Breast epithelium (tissue), 3 donors: ENCODE data around the gene IGF1.

ENCODE experiments used
- POLR2A ChIP-seq: fragments of 450-650 bp; IDR thresholded peaks from one replicate; pipeline ENCODE4 v1.6.1; 2016; ENCODE audit warnings: antibody characterized with exemption, mild to moderate bottlenecking, moderate library complexity
- TF ChIP-seq, protein P1 (sequence below), 3 donors: fragments of 450-650 bp; IDR thresholded peaks; one replicate each; pipeline ENCODE4 v1.5.1; 2016 to 2017; ENCODE audit warnings: antibody characterized with exemption in 3 of 3, mild to moderate bottlenecking in 3 of 3, moderate library complexity in 3 of 3

DNA sequence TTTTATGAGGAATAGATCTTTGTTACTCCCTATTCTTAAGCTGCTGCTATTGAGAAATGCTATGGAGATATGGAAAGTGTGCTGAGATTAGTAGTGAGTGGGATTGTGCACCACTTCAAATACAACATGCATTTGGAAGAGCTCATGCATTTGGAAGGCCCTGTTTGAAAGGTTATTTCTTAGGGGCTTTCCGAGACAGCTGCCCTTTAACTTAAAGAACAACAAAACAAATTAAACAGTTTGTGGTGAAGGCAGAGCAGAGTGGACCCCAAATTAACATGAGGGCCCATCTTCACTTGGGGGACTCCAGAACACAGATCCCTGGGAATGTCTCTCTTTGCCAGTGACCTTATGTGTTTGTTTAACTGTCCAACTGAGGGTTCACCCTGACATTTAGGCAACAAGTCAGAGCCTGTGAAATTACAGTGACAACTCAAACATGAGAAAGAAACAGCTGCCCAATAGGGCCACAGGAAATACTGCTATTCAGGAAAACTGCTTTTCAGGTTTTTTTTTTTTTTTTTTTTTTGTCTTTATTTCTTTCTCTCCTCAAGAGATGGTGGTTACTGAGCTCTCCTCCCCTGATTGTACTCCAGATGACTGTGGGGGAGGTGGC, 41.4 kb upstream of the IGF1 start:
- TF ChIP-seq, protein P1, sequence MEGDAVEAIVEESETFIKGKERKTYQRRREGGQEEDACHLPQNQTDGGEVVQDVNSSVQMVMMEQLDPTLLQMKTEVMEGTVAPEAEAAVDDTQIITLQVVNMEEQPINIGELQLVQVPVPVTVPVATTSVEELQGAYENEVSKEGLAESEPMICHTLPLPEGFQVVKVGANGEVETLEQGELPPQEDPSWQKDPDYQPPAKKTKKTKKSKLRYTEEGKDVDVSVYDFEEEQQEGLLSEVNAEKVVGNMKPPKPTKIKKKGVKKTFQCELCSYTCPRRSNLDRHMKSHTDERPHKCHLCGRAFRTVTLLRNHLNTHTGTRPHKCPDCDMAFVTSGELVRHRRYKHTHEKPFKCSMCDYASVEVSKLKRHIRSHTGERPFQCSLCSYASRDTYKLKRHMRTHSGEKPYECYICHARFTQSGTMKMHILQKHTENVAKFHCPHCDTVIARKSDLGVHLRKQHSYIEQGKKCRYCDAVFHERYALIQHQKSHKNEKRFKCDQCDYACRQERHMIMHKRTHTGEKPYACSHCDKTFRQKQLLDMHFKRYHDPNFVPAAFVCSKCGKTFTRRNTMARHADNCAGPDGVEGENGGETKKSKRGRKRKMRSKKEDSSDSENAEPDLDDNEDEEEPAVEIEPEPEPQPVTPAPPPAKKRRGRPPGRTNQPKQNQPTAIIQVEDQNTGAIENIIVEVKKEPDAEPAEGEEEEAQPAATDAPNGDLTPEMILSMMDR (IDR thresholded peaks at IDR 0.05) = no peak
- no peak for TF ChIP-seq POLR2A
